Epithelial cell of prostate (primary cell): ENCODE results near the gene IRF5.

Source experiments
- DNase-seq: peaks from one replicate; pipeline ENCODE4 v3.0.0-alpha.2; 2011; ENCODE audit warnings: low read depth, low spot score
- H3K27ac ChIP-seq: fragments of 450-650 bp; 2 replicates; pipeline ENCODE4 v1.5.1; 2017; ENCODE audit warnings: mild to moderate bottlenecking

IRF5 gene

DNA sequence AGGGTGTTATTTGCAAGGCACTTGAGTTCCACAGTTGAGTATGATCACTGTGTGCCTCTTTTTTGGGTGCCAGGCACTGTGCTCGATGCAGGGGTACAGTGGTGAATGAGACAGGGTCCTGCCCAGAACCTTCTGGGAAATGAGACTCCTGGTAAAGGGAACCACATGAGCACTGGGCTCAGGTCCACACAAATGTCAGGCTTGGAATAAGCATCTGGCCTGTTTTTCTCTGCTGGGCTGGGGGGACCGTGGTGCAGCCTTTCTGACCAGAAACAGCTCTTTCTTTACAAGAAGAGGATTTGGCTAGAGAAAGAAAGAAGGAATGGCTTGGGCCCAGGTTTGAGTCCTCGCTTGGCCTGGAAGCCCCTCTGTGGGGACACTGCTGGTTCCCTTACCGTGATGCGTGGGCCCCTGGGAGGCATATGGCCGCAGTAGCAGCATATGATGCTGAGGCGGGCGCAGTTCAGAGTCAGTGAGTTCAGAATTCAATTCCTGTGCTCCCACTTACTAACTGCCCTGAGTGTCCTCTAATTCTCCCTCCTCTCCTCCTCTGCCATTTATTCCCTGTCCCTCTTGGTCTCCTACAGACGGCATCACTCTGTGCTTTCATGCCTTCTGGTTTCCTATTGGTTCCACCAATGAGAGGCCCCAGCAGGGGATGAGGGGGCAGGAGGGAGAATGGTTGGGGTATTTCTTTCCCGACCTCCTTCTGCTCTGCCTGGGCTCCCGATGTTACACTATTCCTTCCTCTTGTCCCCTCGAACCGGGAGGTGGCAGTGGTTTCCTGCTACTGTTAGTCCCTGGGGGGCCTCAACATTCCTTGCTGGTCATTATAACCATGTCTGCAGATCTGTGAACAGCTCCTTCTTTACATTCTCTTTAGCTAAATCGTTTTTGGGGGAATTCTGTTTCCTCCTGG, 17.6 kb upstream of the IRF5 start:
- H3K27ac ChIP-seq = no peak overlapping the region
- DNase-seq = no peak

DNA sequence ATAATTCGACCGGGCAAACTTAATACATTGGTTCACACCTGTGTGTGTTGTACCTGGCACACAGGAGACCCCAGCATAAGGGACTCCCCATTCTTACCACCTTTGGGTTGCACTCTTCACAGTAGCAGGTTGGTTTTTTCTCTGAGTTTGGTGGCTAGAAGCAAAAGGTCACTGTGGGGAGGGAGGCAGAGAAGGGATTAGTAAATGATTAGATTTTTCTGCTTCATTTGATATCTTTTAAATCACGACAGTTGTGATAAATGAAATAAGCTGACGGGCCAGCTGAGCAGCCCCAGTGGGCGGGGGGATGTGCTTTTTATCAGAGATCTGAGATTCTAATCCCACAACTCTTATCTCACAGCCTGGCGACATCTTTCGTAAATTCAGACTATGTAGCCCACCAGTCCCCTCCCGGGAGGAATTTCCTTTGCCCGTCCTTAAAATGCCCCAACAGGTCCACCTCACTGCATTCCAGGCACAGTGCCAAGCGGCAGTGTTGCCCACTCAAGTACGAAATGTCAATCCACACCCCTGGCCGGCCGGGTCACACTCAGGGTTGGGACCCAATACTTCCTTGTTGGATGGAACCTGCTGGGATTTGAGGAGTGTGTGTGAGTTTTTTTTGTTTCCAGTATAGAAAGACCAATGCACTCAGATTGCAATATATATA, 16.7 kb upstream of the IRF5 start:
- no peak for DNase-seq
- H3K27ac ChIP-seq = no peak overlapping the region

DNA sequence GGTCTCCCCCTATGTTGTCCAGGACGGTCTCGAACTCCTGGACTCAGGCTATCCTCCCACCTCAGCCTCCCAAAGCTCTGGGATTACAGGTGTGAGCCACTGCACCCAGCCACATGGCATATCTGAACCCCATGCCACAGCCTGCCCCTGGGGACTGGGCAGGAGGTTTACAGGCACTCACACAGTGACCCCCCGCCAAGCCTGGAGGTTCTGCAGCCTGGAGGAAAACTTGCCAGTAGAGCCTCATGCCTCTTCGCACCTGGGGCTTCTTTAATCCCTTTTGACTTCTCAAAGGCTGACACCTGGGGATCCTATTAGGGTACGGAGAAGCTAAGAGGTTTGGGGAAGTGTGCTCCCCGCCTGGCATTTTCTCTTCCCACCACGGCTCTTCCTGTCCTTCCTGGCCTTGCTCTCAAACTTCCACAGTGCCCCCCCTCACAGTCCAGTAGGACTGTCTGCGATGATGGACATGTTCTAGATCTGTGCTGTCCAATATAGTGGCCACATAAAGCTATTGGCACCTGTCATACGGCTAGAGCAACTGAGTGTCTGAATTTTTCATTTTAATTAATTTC, 15.8 kb upstream of the IRF5 start:
- no peak for DNase-seq

GRCh38 chr7:128922496-128923410, 15.0 kb upstream of the IRF5 start:
- no peak overlapping the region for H3K27ac ChIP-seq
- DNase-seq = no peak

More for the DNA sequence above, 15.8 kb upstream of the IRF5 start:
- no peak overlapping the region for H3K27ac ChIP-seq

DNA sequence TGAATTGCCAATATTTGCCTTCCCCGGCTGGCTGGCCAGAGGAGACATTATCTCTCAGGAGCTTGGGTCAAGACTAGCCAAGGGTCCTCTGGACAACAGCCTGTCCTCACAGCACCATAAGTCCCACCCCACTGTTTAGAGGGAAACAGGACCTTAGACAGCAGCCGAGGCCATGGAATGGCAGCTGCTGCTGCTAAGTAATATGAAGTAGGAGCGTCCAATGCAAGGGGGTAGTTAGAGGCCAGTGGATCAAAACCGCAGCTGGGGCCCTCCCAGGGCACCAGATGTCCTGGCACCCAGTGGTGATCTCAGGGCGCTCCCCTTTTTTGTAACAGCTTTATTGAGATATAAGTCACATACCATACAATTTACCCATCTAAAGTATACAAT, 14.3 kb upstream of the IRF5 start:
- DNase-seq = no peak
- no peak overlapping the region for H3K27ac ChIP-seq

- no peak for DNase-seq
- no peak overlapping the region for H3K27ac ChIP-seq
Observed at GRCh38 chr7:128924707-128925588, 12.8 kb upstream of the IRF5 start.

- H3K27ac ChIP-seq = no peak overlapping the region
- no peak for DNase-seq
Observed at GRCh38 chr7:128928159-128928813, 9.4 kb upstream of the IRF5 start.

GRCh38 chr7:128928882-128929788, 8.6 kb upstream of the IRF5 start:
- DNase-seq = no peak

GRCh38 chr7:128931190-128931798, 6.4 kb upstream of the IRF5 start:
- H3K27ac ChIP-seq = no peak overlapping the region
- DNase-seq = no peak

More at GRCh38 chr7:128928882-128929788, 8.6 kb upstream of the IRF5 start:
- H3K27ac ChIP-seq = no peak overlapping the region

DNA sequence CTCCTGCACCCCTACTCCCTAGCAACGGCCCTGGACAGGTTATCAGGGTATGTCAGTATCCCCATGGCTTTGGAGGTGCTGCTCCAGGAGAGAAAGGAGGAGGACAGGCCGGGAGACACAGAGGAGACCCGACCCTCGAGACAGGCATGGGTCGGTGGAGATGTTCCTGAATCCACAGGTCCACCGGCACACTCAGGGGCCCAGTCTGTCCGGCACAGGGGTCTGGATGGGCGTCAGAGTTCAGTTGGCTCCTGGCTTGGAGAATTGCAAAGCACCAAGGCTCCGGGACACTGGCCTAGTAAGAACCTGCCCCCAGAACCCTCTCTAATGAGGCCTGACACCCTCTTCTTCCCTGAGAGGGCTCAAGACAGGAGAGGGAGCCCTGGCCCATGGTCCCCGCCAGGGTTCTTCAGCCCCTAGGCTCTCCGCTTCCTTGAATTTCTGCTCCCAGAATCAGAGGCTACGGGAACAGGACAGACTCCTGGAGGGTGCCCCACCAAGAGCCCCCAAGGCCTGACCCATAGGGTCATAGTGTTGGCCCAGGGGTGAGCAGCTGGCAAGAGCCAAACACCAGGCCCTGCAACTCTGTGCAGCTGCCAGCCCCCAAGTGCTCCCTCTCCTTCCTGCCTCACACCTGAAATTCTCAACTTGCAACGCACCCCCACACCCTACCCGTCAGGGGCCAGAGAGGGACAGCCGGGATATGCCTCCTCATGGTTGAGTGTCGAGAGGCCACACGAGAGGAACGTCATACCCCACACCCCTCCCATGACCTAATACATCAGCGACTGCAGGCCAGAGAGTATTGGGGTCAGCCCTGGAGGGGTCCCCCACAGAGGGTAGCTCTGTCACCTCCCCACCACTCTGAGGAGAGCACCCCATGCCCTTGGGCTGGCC, 5.5 kb upstream of the IRF5 start:
- DNase-seq = no peak
- no peak overlapping the region for H3K27ac ChIP-seq

GRCh38 chr7:128932862-128933179, 4.9 kb upstream of the IRF5 start:
- DNase-seq = no peak
- H3K27ac ChIP-seq = no peak overlapping the region

DNA sequence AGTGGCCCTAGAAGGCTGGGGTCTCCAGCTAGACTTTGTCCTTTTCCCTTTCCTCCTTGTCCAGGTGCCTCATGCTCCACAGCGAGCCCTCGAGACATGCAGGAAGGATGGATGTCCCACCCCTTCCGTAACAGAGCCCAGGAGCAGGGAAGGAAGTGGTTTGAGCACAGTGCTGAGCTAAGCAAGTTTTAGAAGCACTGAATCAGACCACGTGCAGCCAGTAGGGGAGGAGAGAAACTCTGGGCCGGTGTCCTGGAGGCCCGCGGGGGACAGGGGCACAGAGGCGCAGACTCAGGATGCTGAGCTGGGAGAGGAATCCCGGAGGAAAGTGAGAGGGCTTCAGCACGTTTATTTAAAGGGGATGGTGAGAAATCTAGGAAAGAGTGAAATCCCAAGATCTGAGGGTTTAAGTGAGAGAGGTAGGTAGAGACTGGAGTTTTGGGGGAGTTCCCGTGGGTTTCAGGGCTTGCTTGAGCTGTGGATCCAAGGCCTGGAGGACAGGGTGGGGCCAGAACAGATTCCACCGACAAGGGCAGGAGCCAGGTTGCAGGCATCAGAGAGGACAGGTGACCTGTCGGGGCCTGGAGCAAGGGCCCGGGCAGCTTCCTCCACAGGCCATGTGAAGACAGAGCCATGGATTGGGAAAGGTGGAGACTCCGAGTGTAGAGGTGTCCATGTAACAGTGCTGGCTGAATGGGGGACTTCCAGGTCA, 4.4 kb upstream of the IRF5 start:
- H3K27ac ChIP-seq = no peak overlapping the region
- DNase-seq = no peak

DNA sequence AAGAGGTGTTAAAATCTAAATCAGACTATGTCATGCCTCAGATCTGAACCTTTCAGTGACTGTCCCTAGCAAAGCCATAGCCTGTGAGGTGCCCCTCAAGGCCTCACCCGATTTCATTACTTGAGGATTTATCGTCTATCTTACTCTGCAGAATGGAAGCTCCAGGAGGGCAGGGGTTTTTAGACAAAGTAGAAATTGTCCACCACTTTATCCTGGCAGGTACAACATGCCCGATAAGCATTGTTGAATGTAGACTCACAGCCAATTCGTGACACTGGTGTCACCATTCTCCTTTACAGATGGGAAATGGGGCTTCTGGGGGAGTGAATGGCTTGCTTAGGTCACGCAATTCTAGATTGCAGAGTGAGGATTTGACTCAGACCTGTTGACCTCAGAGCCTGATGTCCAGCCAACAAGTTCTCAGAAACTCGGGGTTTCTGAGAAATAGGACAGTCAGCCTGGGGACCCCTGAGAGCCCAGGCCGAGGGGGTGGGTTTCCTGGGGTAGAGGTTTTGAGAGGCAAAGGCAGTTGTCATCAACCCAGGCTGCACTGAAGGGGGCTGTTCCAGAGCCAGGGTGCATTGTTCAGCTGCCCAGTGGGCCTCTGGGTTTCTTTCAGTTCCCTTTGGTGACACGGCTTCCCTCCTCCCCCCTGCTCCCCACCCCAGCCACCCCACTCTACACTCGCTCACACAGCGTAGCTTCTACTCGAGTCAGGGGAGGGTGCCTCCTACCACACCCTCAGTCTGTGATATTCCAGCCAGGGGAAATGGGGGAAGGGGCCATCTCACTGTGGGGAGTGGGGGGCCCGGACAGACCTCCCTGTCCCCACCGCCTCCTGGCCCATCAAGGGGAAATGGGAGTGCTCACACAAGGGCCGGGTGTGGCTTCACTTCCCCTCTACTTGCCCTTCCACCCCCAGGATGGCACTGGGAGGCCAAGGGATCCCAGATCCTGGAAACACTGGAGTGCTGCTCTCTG, 3.1 kb upstream of the IRF5 start:
- no peak for DNase-seq
- H3K27ac ChIP-seq = no peak overlapping the region

DNA sequence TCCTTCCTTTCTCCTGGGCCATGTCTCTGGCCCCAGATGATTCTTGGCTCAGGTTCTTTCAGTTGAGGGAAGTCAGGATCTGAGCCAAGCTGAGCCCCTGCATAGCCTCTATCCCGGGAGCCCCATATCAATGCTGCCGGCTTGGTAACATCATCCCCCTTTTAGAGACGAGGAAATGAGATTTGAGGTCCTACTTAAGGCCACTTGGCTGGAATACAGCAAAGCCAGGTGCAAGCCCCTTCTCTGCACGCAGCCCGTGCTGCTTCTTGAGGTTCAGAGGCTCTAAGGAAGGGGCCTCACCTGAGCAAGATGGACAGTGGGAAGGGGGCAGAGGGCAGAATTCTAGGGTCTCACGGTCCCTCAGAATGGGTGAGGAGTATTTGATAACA, 2.4 kb upstream of the IRF5 start:
- no peak overlapping the region for H3K27ac ChIP-seq
- DNase-seq = no peak

DNA sequence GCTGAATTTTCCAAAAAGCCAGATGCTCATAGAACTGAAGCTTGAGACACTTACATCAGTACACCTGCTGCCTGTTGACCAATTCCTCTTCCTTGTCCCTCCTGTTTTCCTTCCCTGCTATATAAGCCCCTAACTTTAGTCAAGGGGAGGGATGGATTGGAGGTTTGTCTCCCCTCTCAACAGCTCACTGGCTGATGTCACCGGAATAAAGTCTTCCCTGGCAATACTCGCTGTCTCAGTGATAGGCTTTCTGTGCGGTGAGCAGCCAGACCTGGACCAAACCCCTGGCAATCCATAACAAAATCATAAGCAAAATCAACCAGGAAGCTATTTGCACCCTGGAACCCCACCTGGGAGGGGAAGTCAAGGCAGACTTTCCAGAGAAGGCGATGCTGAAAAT, 929 bp upstream of the IRF5 start:
- no peak overlapping the region for H3K27ac ChIP-seq
- no peak for DNase-seq
